Left ventricle myocardium inferior (tissue), 1 donor: ENCODE results near the gene OR6M1. TPM values are rescaled to one million over a fixed set of nuclear protein-coding genes. Genes with fewer than 3 reads are reported as not detected.

Experiments used
- total RNA-seq: library from RNA; stranded (reverse); fragmentation: NEBNext Ultra II Directional; extraction: Animal tissue kit (Norgen Biotek cat#: 25700); gene quantifications from one replicate; pipeline ENCODE4 v1.2.1, GENCODE V29; 2021
- donor health status: DM: no; HTN: yes; CAD: no; lungs with severe emphysema.

Gene OR6M1
- total RNA-seq, 1 donor from 2014 or later, result not detected

Other genes starting within 250 kb of the OR6M1 start
- 1.9 TPM for gene SCN3B, start 151.7 kb downstream of the OR6M1 start, total RNA-seq
- 6.0 TPM for gene ZNF202, start 64.7 kb downstream of the OR6M1 start, total RNA-seq
- not detected for gene OR6X1, start 51.8 kb downstream of the OR6M1 start, total RNA-seq
- gene TMEM225, start 79.3 kb upstream of the OR6M1 start, total RNA-seq, result not detected
- gene OR8D4, start 95.8 kb upstream of the OR6M1 start, total RNA-seq, result not detected
- gene OR4D5, start 133.3 kb upstream of the OR6M1 start, total RNA-seq, result not detected
- not detected for gene OR6T1, start 137.5 kb upstream of the OR6M1 start, total RNA-seq
- gene OR10S1, start 171.4 kb upstream of the OR6M1 start, total RNA-seq, result not detected
- gene OR10G6, start 188.8 kb upstream of the OR6M1 start, total RNA-seq, result not detected
- gene OR10G4, start 206.6 kb upstream of the OR6M1 start, total RNA-seq, result not detected
- not detected for gene OR10G9, start 216.7 kb upstream of the OR6M1 start, total RNA-seq
- gene OR10G8, start 220.4 kb upstream of the OR6M1 start, total RNA-seq, result not detected
- not detected for gene OR10G7, start 235.0 kb upstream of the OR6M1 start, total RNA-seq